Posterior cingulate gyrus (tissue), 11 donors: ENCODE results near the gene LRBA.
"Not testable (repeated sequence)": the region's sequence is repeated elsewhere in the genome, so short reads cannot be mapped to it uniquely, and the experiment has no call there.

ENCODE experiments used
- DNase-seq, 10 donors: peaks; one replicate each; pipeline versions ENCODE4 v3.0.0 to v3.0.0-alpha.2; 2020 to 2021; ENCODE audit warnings: mixed read lengths in 3 of 10
- intact Hi-C: fragments of 100-400 bp; cut with DNase I; formaldehyde crosslinking; loops from one replicate; pipeline ENCODE4 v1.15.1; 2023

The LRBA gene

GRCh38 chr4:150537911-150538310 is 477.2 kb downstream of the LRBA start:
- intact Hi-C loops: not testable (repeated sequence)

GRCh38 chr4:150534818-150535217 is 480.3 kb downstream of the LRBA start:
- DNase-seq: no peak
- intact Hi-C loops: no loop called here

More at GRCh38 chr4:150537911-150538310, 477.2 kb downstream of the LRBA start:
- not testable (repeated sequence) for DNase-seq

GRCh38 chr4:150533673-150534072 is 481.4 kb downstream of the LRBA start:
- no peak for DNase-seq
- intact Hi-C loops: no loop called here

GRCh38 chr4:150525321-150525868 is 489.7 kb downstream of the LRBA start:
- DNase-seq: no peak
- intact Hi-C loops: no loop called here

GRCh38 chr4:150518559-150518958 is 496.5 kb downstream of the LRBA start:
- DNase-seq: no peak
- intact Hi-C loops: no loop called here

GRCh38 chr4:150515135-150515534 is 499.9 kb downstream of the LRBA start:
- intact Hi-C loops: no loop called here
- no peak for DNase-seq

- no peak for DNase-seq
- intact Hi-C loops: no loop called here
These were observed 500.4 kb downstream of the LRBA start for GRCh38 chr4:150514709-150515108.

GRCh38 chr4:150510176-150510865 is 504.8 kb downstream of the LRBA start:
- DNase-seq: no peak
- intact Hi-C loops: no loop called here

- DNase-seq, intact Hi-C loops: not testable (repeated sequence)
These were observed 507.4 kb downstream of the LRBA start for GRCh38 chr4:150507656-150508055.

- no peak for DNase-seq
- intact Hi-C loops: no loop called here
These were observed 513.1 kb downstream of the LRBA start for GRCh38 chr4:150501983-150502382.

GRCh38 chr4:150501009-150501727 is 513.9 kb downstream of the LRBA start:
- intact Hi-C loops: no loop called here
- DNase-seq: no peak

- intact Hi-C loops: no loop called here
- DNase-seq: no peak
These were observed 517.5 kb downstream of the LRBA start for GRCh38 chr4:150497612-150498011.

- intact Hi-C loops: no loop called here
- no peak for DNase-seq
These were observed 519.5 kb downstream of the LRBA start for GRCh38 chr4:150495550-150495949.

- intact Hi-C loops: no loop called here
- DNase-seq: no peak
These were observed 521.2 kb downstream of the LRBA start for GRCh38 chr4:150493851-150494250.

GRCh38 chr4:150491132-150492049 is 523.7 kb downstream of the LRBA start:
- intact Hi-C loops: no loop called here
- DNase-seq: no peak

GRCh38 chr4:150482581-150482980 is 532.5 kb downstream of the LRBA start:
- intact Hi-C loops: no loop called here
- DNase-seq: no peak

- intact Hi-C loops: no loop called here
- DNase-seq: no peak
These were observed 535.4 kb downstream of the LRBA start for GRCh38 chr4:150479657-150480056.

GRCh38 chr4:150477869-150478268 is 537.2 kb downstream of the LRBA start:
- no peak for DNase-seq
- intact Hi-C loops: no loop called here

- no peak for DNase-seq
- intact Hi-C loops: no loop called here
These were observed 538.3 kb downstream of the LRBA start for GRCh38 chr4:150476776-150477175.

- DNase-seq: no peak
- intact Hi-C loops: no loop called here
These were observed 539.3 kb downstream of the LRBA start for GRCh38 chr4:150475763-150476162.

GRCh38 chr4:150464523-150464922 is 550.6 kb downstream of the LRBA start:
- no peak for DNase-seq
- intact Hi-C loops: no loop called here
